IPS-NIHi11 (cell line): Measurements from ENCODE around the gene IQSEC1.
A peak's percentile ranks its signal among the peaks of the same experiment; 100 is the strongest.

ENCODE experiments used
- DNase-seq: peaks from one replicate; pipeline ENCODE4 v3.0.0; 2012; ENCODE audit warnings: mixed read lengths, low spot score

IQSEC1 gene

GRCh38 chr3:13073326-13074005, at the start of gene IQSEC1:
Gene IQSEC1 (minus strand): TSS chr3:13073429. CDS start chr3:13073014, 415 bp downstream.
- peak; percentile 96 for DNase-seq

GRCh38 chr3:13122081-13123012, 49.1 kb upstream of the IQSEC1 start:
- DNase-seq = no peak

- peak; percentile 57 for DNase-seq
These were observed 48.3 kb upstream of the IQSEC1 start for GRCh38 chr3:13121553-13122001.

GRCh38 chr3:13120928-13121552, 47.8 kb upstream of the IQSEC1 start:
- DNase-seq = no peak

- DNase-seq = no peak
These were observed 47.2 kb upstream of the IQSEC1 start for GRCh38 chr3:13120289-13120927.

GRCh38 chr3:13119471-13120220, 46.4 kb upstream of the IQSEC1 start:
- DNase-seq = no peak

GRCh38 chr3:13116426-13116825, 43.2 kb upstream of the IQSEC1 start:
- DNase-seq = no peak

- no peak for DNase-seq
These were observed 42.8 kb upstream of the IQSEC1 start for GRCh38 chr3:13115991-13116390.

GRCh38 chr3:13115576-13115910, 42.3 kb upstream of the IQSEC1 start:
- DNase-seq = no peak

- no peak for DNase-seq
These were observed 41.8 kb upstream of the IQSEC1 start for GRCh38 chr3:13114811-13115575.

- no peak for DNase-seq
These were observed 40.4 kb upstream of the IQSEC1 start for GRCh38 chr3:13113346-13114330.

- DNase-seq = no peak
These were observed 39.5 kb upstream of the IQSEC1 start for GRCh38 chr3:13112521-13113345.

GRCh38 chr3:13111873-13112520, 38.8 kb upstream of the IQSEC1 start:
- DNase-seq = no peak

- DNase-seq = peak; percentile 50
These were observed 38.1 kb upstream of the IQSEC1 start for GRCh38 chr3:13111173-13111872.

- no peak for DNase-seq
These were observed 37.5 kb upstream of the IQSEC1 start for GRCh38 chr3:13110678-13111116.

GRCh38 chr3:13109516-13109915, 36.3 kb upstream of the IQSEC1 start:
- no peak for DNase-seq

- no peak for DNase-seq
These were observed 35.6 kb upstream of the IQSEC1 start for GRCh38 chr3:13108861-13109260.
